Ovary (tissue), 3 donors: ENCODE results near the gene GEMIN4.

Experiments used
- CTCF ChIP-seq, 3 donors: fragments of 450-650 bp in 2 of 3; fragments of 200-600 bp in 1 of 3; IDR thresholded peaks; one replicate each; pipeline versions ENCODE4 v1.5.1 to v1.8.0; 2016 to 2022; ENCODE audit warnings: antibody characterized with exemption in 3 of 3, mild to moderate bottlenecking in 1 of 3
- EP300 ChIP-seq: sonication (generic); formaldehyde crosslinking; IDR thresholded peaks from one replicate; pipeline ENCODE4 v1.6.1; 2017; ENCODE audit warnings: antibody characterized with exemption
- donor health status: DM: no; HTN: no; CAD: no.

DNA sequence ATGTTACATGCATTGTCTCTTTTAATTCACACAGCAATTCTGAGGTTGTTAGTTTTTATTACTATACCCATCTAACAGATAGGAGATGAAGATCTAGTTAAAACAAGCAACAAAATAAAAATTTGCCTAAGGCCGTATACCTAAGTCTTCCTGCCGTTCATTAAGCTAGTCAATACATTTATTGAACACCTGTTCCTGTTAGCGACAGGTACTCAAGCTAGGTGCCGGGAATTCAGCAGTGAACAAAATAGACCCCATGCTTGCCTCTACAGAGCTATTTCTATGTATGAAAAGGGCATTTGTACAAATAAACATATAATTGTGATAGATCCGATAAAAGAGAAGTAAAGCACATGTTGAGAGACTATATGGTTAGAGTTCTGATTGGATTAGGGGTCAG lies 34.0 kb downstream of the GEMIN4 start:
- TF ChIP-seq CTCF (IDR thresholded peaks at IDR 0.05), result no peak
- TF ChIP-seq EP300, result no peak
